ENCODE data around the gene ZNF438.

Gene ZNF438

GRCh38 chr10:31005895-31006294 lies 25.8 kb downstream of the ZNF438 start:
- Mint-ChIP-seq H3K9me3 (no peaks in the 10 kb centered on the region), H3K4me1 (peaks cover 2% of the 10 kb centered on the region), H3K36me3 (ENCODE audit: low read depth) (peaks cover 3% of the 10 kb centered on the region), H3K27ac (peak overlapping the region in 1 of 3 experiments; percentile 38), H3K27me3 (ENCODE audit: low read depth) (no peaks in the 10 kb centered on the region), H3K4me3 (no peak overlapping the region)
- TF ChIP-seq CTCF (IDR thresholded peaks at IDR 0.05; ENCODE audit: unreplicated experiment in 3 of 3): no peak

DNA sequence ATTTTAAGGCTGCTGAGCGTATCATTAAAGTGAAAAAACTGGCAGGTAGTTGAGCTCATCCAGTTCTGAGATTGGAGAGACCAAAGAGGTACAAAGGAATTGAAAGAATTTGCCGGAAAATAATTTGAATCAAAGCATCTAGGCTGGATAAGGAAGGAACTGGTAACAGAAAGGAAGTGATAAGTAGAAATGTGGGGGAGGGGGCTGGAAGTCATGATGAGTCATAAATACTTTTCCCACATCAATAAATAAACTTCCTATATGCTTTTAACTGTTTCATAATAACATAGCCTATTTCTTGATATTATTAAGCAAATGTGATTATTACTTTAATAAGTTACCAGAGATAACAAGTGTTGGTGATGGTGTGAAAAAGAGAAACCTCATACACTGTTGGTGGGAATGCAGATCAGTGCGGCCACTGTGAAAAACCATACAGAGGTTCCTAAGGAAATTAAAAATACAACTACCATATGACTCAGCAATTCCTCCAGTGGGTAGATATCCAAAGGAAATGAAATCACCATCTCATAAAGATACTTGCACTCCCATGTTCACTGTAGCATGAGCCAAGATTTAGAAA lies 27.0 kb downstream of the ZNF438 start:
- Mint-ChIP-seq H3K4me3 (no peak overlapping the region), H3K9me3 (no peaks in the 10 kb centered on the region), H3K27me3 (ENCODE audit: low read depth) (no peaks in the 10 kb centered on the region), H3K36me3 (ENCODE audit: low read depth) (peaks cover 3% of the 10 kb centered on the region), H3K4me1 (peaks cover 11% of the 10 kb centered on the region), H3K27ac (peak overlapping the region in 2 of 3 experiments; percentile 41)
- TF ChIP-seq CTCF (IDR thresholded peaks at IDR 0.05; ENCODE audit: unreplicated experiment in 3 of 3): no peak

DNA sequence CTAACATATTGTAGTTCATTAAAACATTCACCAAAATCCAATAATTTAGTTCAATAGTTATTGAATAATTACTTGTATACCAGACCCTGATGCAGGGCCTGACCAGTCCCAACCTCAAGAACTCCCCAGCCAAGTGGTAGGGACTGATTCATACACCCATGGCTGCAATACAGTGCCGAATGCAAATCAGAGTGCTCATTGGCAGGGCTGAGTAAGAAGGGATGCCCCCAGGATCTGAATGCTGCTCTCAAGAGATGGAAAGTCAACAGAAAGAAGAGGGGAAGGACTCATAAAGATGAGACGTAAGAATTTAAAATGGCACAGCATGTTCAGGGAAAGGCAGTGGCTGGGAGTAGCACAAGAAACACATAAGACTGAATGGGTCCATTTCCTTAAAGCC lies 29.9 kb downstream of the ZNF438 start:
- H3K4me3 Mint-ChIP-seq: no peak overlapping the region
- H3K9me3 Mint-ChIP-seq: peaks cover 3% of the 10 kb centered on the region
- H3K4me1 Mint-ChIP-seq: peaks cover 30% of the 10 kb centered on the region
- no peaks in the 10 kb centered on the region for H3K27me3 Mint-ChIP-seq (ENCODE audit: low read depth)
- peaks cover 3% of the 10 kb centered on the region for H3K36me3 Mint-ChIP-seq (ENCODE audit: low read depth)
- H3K27ac Mint-ChIP-seq: no peak overlapping the region
- no peak for TF ChIP-seq CTCF (IDR thresholded peaks at IDR 0.05; ENCODE audit: unreplicated experiment in 3 of 3)

- H3K27ac Mint-ChIP-seq: peak overlapping the region in 1 of 3 experiments; percentile 7
- peaks cover 3% of the 10 kb centered on the region for H3K36me3 Mint-ChIP-seq (ENCODE audit: low read depth)
- H3K27me3 Mint-ChIP-seq (ENCODE audit: low read depth): no peaks in the 10 kb centered on the region
- peaks cover 7% of the 10 kb centered on the region for H3K9me3 Mint-ChIP-seq
- TF ChIP-seq CTCF (IDR thresholded peaks at IDR 0.05; ENCODE audit: unreplicated experiment in 3 of 3): no peak
- H3K4me1 Mint-ChIP-seq: peaks cover 36% of the 10 kb centered on the region
- H3K4me3 Mint-ChIP-seq: no peak overlapping the region
Measured at GRCh38 chr10:31000867-31001266, 30.8 kb downstream of the ZNF438 start.

- no peak for TF ChIP-seq CTCF (IDR thresholded peaks at IDR 0.05; ENCODE audit: unreplicated experiment in 3 of 3)
- peaks cover 4% of the 10 kb centered on the region for H3K36me3 Mint-ChIP-seq (ENCODE audit: low read depth)
- peaks cover 13% of the 10 kb centered on the region for H3K9me3 Mint-ChIP-seq
Measured at GRCh38 chr10:31000071-31000782, 31.4 kb downstream of the ZNF438 start.

More at GRCh38 chr10:31000071-31000782, 31.4 kb downstream of the ZNF438 start:
- H3K27me3 Mint-ChIP-seq (ENCODE audit: low read depth): no peaks in the 10 kb centered on the region
- H3K27ac Mint-ChIP-seq: peak overlapping the region in 2 of 3 experiments; percentile 2 to 7
- no peak overlapping the region for H3K4me3 Mint-ChIP-seq
- peaks cover 36% of the 10 kb centered on the region for H3K4me1 Mint-ChIP-seq
